H1 (cell line): ENCODE results near the gene EPN3. TPM values are rescaled to one million over a fixed set of nuclear protein-coding genes. Genes with fewer than 3 reads are reported as not detected.

Experiments
- CTCF ChIA-PET: fragments of 300-600 bp; sonication (Branson Sonifier 250); formaldehyde crosslinking; loops from one replicate; lab custom pipeline; 2021; ENCODE audit not compliant: partially characterized antibody; lab: Charles Lee
- POLR2A ChIA-PET: fragments of 300-600 bp; sonication (Branson Sonifier 250); formaldehyde crosslinking; loops from one replicate; lab custom pipeline; 2021; ENCODE audit warnings: inconsistent platforms; ENCODE audit not compliant: partially characterized antibody; lab: Charles Lee
- DNase-seq, 2 experiments: peaks; one replicate each; pipeline versions ENCODE4 v3.0.0 to v3.0.0-alpha.2; 2010 to 2022; ENCODE audit warnings: low spot score in 2 of 2, low read depth in 1 of 2, mixed read lengths in 1 of 2
- FAIRE-seq: peaks from 2 replicates; lab custom pipeline; 2011; peaks lifted over from hg19 to GRCh38; lab: Jason Lieb, UNC
- H2AFZ ChIP-seq: 2 replicates; pipeline ENCODE4 v1.8.1; 2012; ENCODE audit warnings: low read length, inconsistent platforms
- H2AK5ac ChIP-seq: 2 replicates; pipeline ENCODE4 v1.6.1; 2013; ENCODE audit warnings: low read depth, low read length
- H2BK120ac ChIP-seq: replicated peaks from 2 replicates; pipeline ENCODE3; 2013; ENCODE audit warnings: low read depth, low read length, inconsistent platforms
- H2BK12ac ChIP-seq: 2 replicates; pipeline ENCODE4 v1.6.1; 2013; ENCODE audit warnings: low read depth, low read length
- H2BK15ac ChIP-seq: 2 replicates; pipeline ENCODE4 v1.6.1; 2013; ENCODE audit warnings: low read length
- H2BK20ac ChIP-seq: 2 replicates; pipeline ENCODE4 v1.6.1; 2013; ENCODE audit warnings: low read length
- H2BK5ac ChIP-seq: 2 replicates; pipeline ENCODE4 v1.6.1; 2013; ENCODE audit warnings: low read depth, low read length
- H3K14ac ChIP-seq: 2 replicates; pipeline ENCODE4 v1.6.1; 2013; ENCODE audit warnings: inconsistent platforms; ENCODE audit not compliant: insufficient read length
- H3K18ac ChIP-seq: 2 replicates; pipeline ENCODE4 v1.6.1; 2013; ENCODE audit warnings: low read length; ENCODE audit errors: extremely low read depth
- H3K23ac ChIP-seq: 2 replicates; pipeline ENCODE4 v1.6.1; 2013; ENCODE audit warnings: inconsistent platforms; ENCODE audit not compliant: insufficient read length
- H3K23me2 ChIP-seq: 2 replicates; pipeline ENCODE4 v1.6.1; 2013; ENCODE audit warnings: low read depth, low read length
- H3K27ac ChIP-seq: 2 replicates; pipeline ENCODE4 v1.6.1; 2011; ENCODE audit warnings: low read depth, low read length, inconsistent platforms
- H3K27me3 ChIP-seq, 4 experiments: replicated peaks in 1 of 4; 1 replicate in 1 of 4; 2 replicates in 3 of 4; pipeline versions ENCODE4 v1.6.1 to v1.8.1; 2011 to 2013; ENCODE audit warnings: low read length in 3 of 4, mild to moderate bottlenecking in 3 of 4, inconsistent platforms in 2 of 4, mixed read lengths in 2 of 4, moderate library complexity in 1 of 4; ENCODE audit not compliant: control insufficient read depth in 3 of 4, insufficient read depth in 3 of 4; ENCODE audit errors: extremely low read depth in 1 of 4
- H3K36me3 ChIP-seq, 4 experiments: 2 replicates each; pipeline versions ENCODE4 v1.6.1 to v1.8.1; 2011 to 2013; ENCODE audit warnings: mild to moderate bottlenecking in 4 of 4, low read length in 3 of 4, moderate library complexity in 2 of 4, control low read depth in 1 of 4, inconsistent platforms in 1 of 4; ENCODE audit not compliant: insufficient read depth in 4 of 4, control insufficient read depth in 2 of 4
- H3K4ac ChIP-seq: replicated peaks from 2 replicates; pipeline ENCODE3; 2013; ENCODE audit warnings: low read length, low read depth, mixed read lengths, inconsistent platforms; ENCODE audit not compliant: insufficient read length
- H3K4me1 ChIP-seq, 4 experiments: replicated peaks in 1 of 4; 1 replicate in 1 of 4; 2 replicates in 3 of 4; pipeline versions ENCODE4 v1.6.1 to v1.8.1; 2011 to 2013; ENCODE audit warnings: low read length in 3 of 4, inconsistent platforms in 2 of 4, mixed read lengths in 1 of 4; ENCODE audit not compliant: insufficient read depth in 4 of 4, control insufficient read depth in 3 of 4
- H3K4me2 ChIP-seq, 2 experiments: 2 replicates each; pipeline versions ENCODE4 v1.6.1 to v1.8.1; 2011 to 2013; ENCODE audit warnings: low read depth in 2 of 2, low read length in 2 of 2, control low read depth in 1 of 2, inconsistent platforms in 1 of 2, mild to moderate bottlenecking in 1 of 2; ENCODE audit not compliant: insufficient read depth in 1 of 2
- H3K4me3 ChIP-seq, 4 experiments: fragments of 200-600, 300-600 bp in 1 of 4; sonication (generic), shearing (Covaris generic), sonication (Bioruptor Twin) in 1 of 4; 2 replicates each; pipeline versions ENCODE4 v1.5.1 to v1.8.1; 2011 to 2016; ENCODE audit warnings: low read length in 4 of 4, low read depth in 3 of 4, control low read depth in 2 of 4, inconsistent platforms in 2 of 4, mild to moderate bottlenecking in 2 of 4, mixed read lengths in 1 of 4, moderate library complexity in 1 of 4; ENCODE audit not compliant: insufficient read depth in 2 of 4; ENCODE audit errors: extremely low read depth in 1 of 4
- H3K56ac ChIP-seq: replicated peaks from 2 replicates; pipeline ENCODE3; 2013; ENCODE audit warnings: low read depth, mild to moderate bottlenecking, mixed read lengths, low read length, inconsistent platforms; ENCODE audit not compliant: insufficient read length
- H3K79me1 ChIP-seq: 2 replicates; pipeline ENCODE4 v1.6.1; 2013; ENCODE audit warnings: low read depth, low read length, control low read depth
- H3K79me2 ChIP-seq, 2 experiments: 2 replicates each; pipeline versions ENCODE4 v1.6.1 to v1.8.1; 2012 to 2013; ENCODE audit warnings: low read length in 2 of 2, mild to moderate bottlenecking in 2 of 2, inconsistent platforms in 1 of 2; ENCODE audit not compliant: insufficient read depth in 2 of 2, control insufficient read depth in 1 of 2
- H3K9ac ChIP-seq, 4 experiments: replicated peaks in 1 of 4; 1 replicate in 1 of 4; 2 replicates in 3 of 4; pipeline versions ENCODE4 v1.6.1 to v1.8.1; 2011 to 2013; ENCODE audit warnings: low read depth in 3 of 4, low read length in 3 of 4, control low read depth in 2 of 4, mild to moderate bottlenecking in 2 of 4, moderate library complexity in 2 of 4, inconsistent platforms in 1 of 4; ENCODE audit errors: extremely low read depth in 1 of 4
- H3K9me3 ChIP-seq, 2 experiments: 2 replicates each; pipeline versions ENCODE4 v1.6.1 to v1.8.1; 2012 to 2013; ENCODE audit warnings: mild to moderate bottlenecking in 2 of 2, moderate library complexity in 2 of 2, control low read depth in 1 of 2, inconsistent platforms in 1 of 2, low read depth in 1 of 2, low read length in 1 of 2, mixed read lengths in 1 of 2; ENCODE audit not compliant: insufficient read depth in 2 of 2
- H4K20me1 ChIP-seq, 2 experiments: replicated peaks in 1 of 2; 2 replicates each; pipeline versions ENCODE3 to v1.8.1; 2011 to 2013; ENCODE audit warnings: inconsistent platforms in 2 of 2, low read length in 2 of 2, mild to moderate bottlenecking in 1 of 2; ENCODE audit not compliant: insufficient read depth in 2 of 2, control insufficient read depth in 1 of 2
- H4K5ac ChIP-seq: 2 replicates; pipeline ENCODE4 v1.6.1; 2013; ENCODE audit warnings: low read length, low read depth, mixed read lengths, inconsistent platforms; ENCODE audit not compliant: insufficient read length
- H4K8ac ChIP-seq: 2 replicates; pipeline ENCODE4 v1.8.0; 2013; ENCODE audit warnings: mild to moderate bottlenecking, moderate library complexity, low read length, inconsistent platforms; ENCODE audit not compliant: insufficient read depth; ENCODE audit errors: extremely low read depth
- H4K91ac ChIP-seq: replicated peaks from 2 replicates; pipeline ENCODE3; 2013; ENCODE audit warnings: low read length, mixed read lengths, inconsistent platforms; ENCODE audit not compliant: insufficient read length
- BACH1 ChIP-seq: IDR thresholded peaks from 2 replicates; pipeline ENCODE4 v1.6.1; 2012; ENCODE audit warnings: low read length, improper control_type of control experiment
- SRF ChIP-seq: IDR thresholded peaks from 2 replicates; pipeline ENCODE4 v1.6.1; 2011; ENCODE audit warnings: mild to moderate bottlenecking, low read depth, low read length, moderate library complexity
- TAF7 ChIP-seq: optimal IDR thresholded peaks from 2 replicates; pipeline ENCODE3; 2011; ENCODE audit warnings: low read depth, mild to moderate bottlenecking, inconsistent platforms, low read length, moderate library complexity, borderline replicate concordance
- WGBS, 2 experiments: shearing (Covaris generic) in 1 of 2; methylation state at CpG; one replicate each; pipeline versions ENCODE4 v1.1.6 to v1.1.7; 2013 to 2015; ENCODE audit warnings: low lambda C conversion rate in 2 of 2, mixed read lengths in 2 of 2, inconsistent platforms in 1 of 2, low coverage in 1 of 2, missing lambda C conversion rate in 1 of 2; ENCODE audit not compliant: insufficient replicate concordance in 2 of 2, insufficient coverage in 1 of 2, insufficient read length in 1 of 2; ENCODE audit errors: extremely low coverage in 1 of 2, missing lambda C conversion rate in 1 of 2; 5-methylcytosine and 5-hydroxymethylcytosine counted together
- polyA plus RNA-seq, 7 experiments: library from polyadenylated mRNA; depleted of rRNA in 3 of 7; stranded (reverse) in 5 of 7; unstranded in 2 of 7; fragments of >200 nt in 5 of 7; fragments of 200-250 nt in 2 of 7; gene quantifications; 1 replicate in 5 of 7; 2 replicates in 1 of 7; 4 replicates in 1 of 7; pipeline versions ENCODE4 v1.2.1 to v1.2.3, GENCODE V29; 2011 to 2013; ENCODE audit warnings: missing spikeins in 2 of 7, mixed read lengths in 2 of 7
- total RNA-seq: library from RNA; stranded (reverse); fragmentation: NEBNext Ultra II Directional; extraction: Animal tissue kit (Norgen Biotek cat#: 25700); gene quantifications from 2 replicates; pipeline ENCODE4 v1.2.1, GENCODE V29; 2021
- TF ChIP-seq, protein P1 (sequence below): IDR thresholded peaks from 2 replicates; pipeline ENCODE4 v1.6.1; 2011; ENCODE audit warnings: low read depth, mild to moderate bottlenecking, low read length; ENCODE audit not compliant: insufficient read depth

Gene EPN3
- total and polyA plus RNA-seq, 2 of the 8 experiments (the other 6 are each of a cell fraction or from before 2014, with no cell fraction given): 6.7 to 7.9 TPM

DNA sequence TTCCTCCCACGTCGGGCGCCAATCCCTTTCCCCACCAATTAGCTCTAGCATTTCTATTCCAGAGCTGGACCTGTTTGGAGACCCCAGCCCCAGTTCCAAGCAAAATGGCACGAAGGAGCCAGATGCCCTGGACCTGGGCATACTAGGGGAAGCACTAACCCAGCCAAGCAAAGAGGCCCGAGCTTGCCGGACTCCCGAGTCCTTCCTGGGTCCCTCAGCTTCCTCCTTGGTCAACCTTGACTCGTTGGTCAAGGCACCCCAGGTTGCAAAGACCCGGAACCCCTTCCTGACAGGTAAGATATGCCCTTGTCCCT lies 8.8 kb downstream of the EPN3 start:
- Histone ChIP-seq H3K9me3 (no peaks in the 10 kb centered on the region), H4K5ac (no peak overlapping the region), H2AK5ac (no peak overlapping the region), H2BK5ac (no peak overlapping the region), H4K8ac (no peak overlapping the region), H4K91ac (peak overlapping the region; percentile 10), H3K23me2 (peaks cover 5% of the 10 kb centered on the region; the same call in 1 of the 2 replicates), H3K79me2 (no peaks in the 10 kb centered on the region), H3K4ac (no peak overlapping the region), H2AFZ (no peak overlapping the region), H3K23ac (no peak overlapping the region), H2BK12ac (no peak overlapping the region), H3K4me3 (peak overlapping the region; percentile 47 to 76 (median 73)), H3K56ac (no peak overlapping the region), H3K79me1 (no peaks in the 10 kb centered on the region; the same call in 1 of the 2 replicates), H3K27ac (no peak overlapping the region), H3K14ac (no peak overlapping the region), H2BK120ac (no peak overlapping the region), H2BK15ac (no peak overlapping the region), H3K27me3 (peaks cover 0 to 6% (median 5%) of the 10 kb centered on the region in 4 experiments; a peak in 4 of 7 replicates), H4K20me1 (peaks cover 0 to 1% of the 10 kb centered on the region in 2 experiments), H2BK20ac (no peak overlapping the region), H3K18ac (no peak overlapping the region), H3K9ac (no peak overlapping the region), H3K36me3 (peaks cover 0 to 3% (median 0%) of the 10 kb centered on the region in 4 experiments; a peak in 1 of 8 replicates), H3K4me1 (peaks cover 2 to 19% (median 10%) of the 10 kb centered on the region in 4 experiments), H3K4me2 (peak overlapping the region; percentile 80 to 88)
- CTCF ChIA-PET: interaction anchor here (1.1 to 6.0 kb wide), 10 partner anchors 10 to 144 kb away, joined by 3 to 42 read pairs (median 6); partner anchors contain the start of gene LRRC59
- no peak for DNase-seq
- 89% methylated on average over 8 of the region's 9 CpGs; no CpG with 5 or more reads in 1 of the 2 experiments for WGBS, 2 experiments
- FAIRE-seq: no peak
- POLR2A ChIA-PET: interaction anchor here (1.1 to 2.6 kb wide), 5 partner anchors 9 to 89 kb away, joined by 3 to 7 read pairs (median 3); partner anchors contain the start of gene CACNA1G
- TF ChIP-seq TAF7 (no peak), SRF (no peak), BACH1 (no peak)
- TF ChIP-seq, protein P1, sequence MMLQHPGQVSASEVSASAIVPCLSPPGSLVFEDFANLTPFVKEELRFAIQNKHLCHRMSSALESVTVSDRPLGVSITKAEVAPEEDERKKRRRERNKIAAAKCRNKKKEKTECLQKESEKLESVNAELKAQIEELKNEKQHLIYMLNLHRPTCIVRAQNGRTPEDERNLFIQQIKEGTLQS: no peak
